K562 (cell line): Measurements from ENCODE around the gene TSTD1. TPM values are rescaled to one million over a fixed set of nuclear protein-coding genes. Genes with fewer than 3 reads are reported as not detected.
A peak's percentile ranks its signal among the peaks of the same experiment; 100 is the strongest.

Experiments
- ATF1 ChIP-seq, 2 experiments: fragments of 450-650 bp in 1 of 2; IDR thresholded peaks; 2 replicates each; pipeline ENCODE4 v1.6.1; 2016; ENCODE audit warnings: missing compliant biosample characterization in 1 of 2, missing genetic modification characterization in 1 of 2
- ELF2 ChIP-seq: fragments of 250-450 bp; sonication (Bioruptor Pico); IDR thresholded peaks from 2 replicates; pipeline ENCODE4 v1.5.0; 2021; ENCODE audit warnings: mild to moderate bottlenecking
- MTA2 ChIP-seq: fragments of 450-650 bp; IDR thresholded peaks from 2 replicates; pipeline ENCODE4 v1.6.1; 2016; ENCODE audit warnings: low read depth
- MYC ChIP-seq, 2 experiments: fragments of 250-450 bp in 1 of 2; sonication (Bioruptor Pico) in 1 of 2; IDR thresholded peaks; 2 replicates each; pipeline versions ENCODE4 v1.5.1 to v1.6.1; 2012 to 2021; ENCODE audit warnings: low read depth in 2 of 2, borderline replicate concordance in 1 of 2, improper control_type of control experiment in 1 of 2, low read length in 1 of 2, mild to moderate bottlenecking in 1 of 2, moderate library complexity in 1 of 2
- NFIC ChIP-seq: fragments of 450-650 bp; IDR thresholded peaks from 2 replicates; pipeline ENCODE4 v1.6.1; 2017; ENCODE audit warnings: mild to moderate bottlenecking, inconsistent platforms
- SMC3 ChIP-seq: conservative IDR thresholded peaks from 2 replicates; pipeline ENCODE4 v1.6.1; 2011; ENCODE audit warnings: low read depth, low read length, improper control_type of control experiment; ENCODE audit not compliant: insufficient read depth
- SNIP1 ChIP-seq: fragments of 450-650 bp; IDR thresholded peaks from 2 replicates; pipeline ENCODE4 v1.7.1; 2017; ENCODE audit warnings: low read depth, mild to moderate bottlenecking
- SREBF2 ChIP-seq: sonication (generic); formaldehyde crosslinking; IDR thresholded peaks from 2 replicates; pipeline ENCODE4 v1.4.0; 2020; ENCODE audit warnings: mild to moderate bottlenecking, missing genetic modification reagents
- SRSF7 ChIP-seq: fragments of 200-400 bp; formaldehyde crosslinking; optimal IDR thresholded peaks from 2 replicates; pipeline ENCODE3; 2017; ENCODE audit warnings: mild to moderate bottlenecking, low read depth, low read length
- TFAP4 ChIP-seq: sonication (generic); formaldehyde crosslinking; IDR thresholded peaks from 2 replicates; pipeline ENCODE4 v1.8.0; 2022; ENCODE audit warnings: missing genetic modification reagents, mild to moderate bottlenecking, moderate library complexity, borderline replicate concordance
- ZBTB40 ChIP-seq, 2 experiments: fragments of 450-650 bp in 1 of 2; sonication (generic) in 1 of 2; formaldehyde crosslinking in 1 of 2; IDR thresholded peaks; 2 replicates each; pipeline versions ENCODE4 v1.7.1 to v1.9.0; 2016 to 2022; ENCODE audit warnings: inconsistent platforms in 1 of 2, mild to moderate bottlenecking in 1 of 2, missing genetic modification reagents in 1 of 2
- ZBTB7A ChIP-seq: IDR thresholded peaks from 2 replicates; pipeline ENCODE4 v1.6.1; 2011; ENCODE audit warnings: low read depth, mild to moderate bottlenecking, low read length, moderate library complexity, borderline replicate concordance; ENCODE audit not compliant: control insufficient read depth
- ZNF778 ChIP-seq: fragments of 450-650 bp; formaldehyde crosslinking; IDR thresholded peaks from 2 replicates; pipeline ENCODE4 v1.4.0; 2020; ENCODE audit warnings: mild to moderate bottlenecking, moderate library complexity
- polyA plus RNA-seq, 8 experiments: library from polyadenylated mRNA; depleted of rRNA in 4 of 8; stranded (reverse) in 5 of 8; unstranded in 3 of 8; fragments of >200 nt; fragmentation: Nextera tagmentation in 2 of 8; fragmentation: Illumina TruSeq in 1 of 8; extraction: Ambion mirVana in 2 of 8; extraction: Trizol in 1 of 8; gene quantifications; 2 replicates each; pipeline versions ENCODE4 v1.2.1 to v1.2.3, GENCODE V29; 2011 to 2014; ENCODE audit warnings: inconsistent platforms in 1 of 8, missing spikeins in 1 of 8
- total RNA-seq, 7 experiments: library from RNA; depleted of rRNA in 6 of 7; stranded (reverse); fragments of >200 nt in 6 of 7; fragmentation: Illumina TruSeq in 2 of 7; extraction: Trizol in 2 of 7; gene quantifications; 2 replicates each; pipeline versions ENCODE4 v1.2.1 to v1.2.3, GENCODE V29; 2011 to 2021; ENCODE audit warnings: low replicate concordance in 1 of 7
- TF ChIP-seq, protein P1 (sequence below): fragments of 200-400 bp; formaldehyde crosslinking; IDR thresholded peaks from 2 replicates; pipeline ENCODE4 v1.6.1; 2017; ENCODE audit warnings: mild to moderate bottlenecking, low read depth, low read length, moderate library complexity

Gene TSTD1
- total and polyA plus RNA-seq, 9 of the 15 experiments (the other 6 are each of a cell fraction or from before 2014, with no cell fraction given): 0.23 to 0.53 TPM; not detected in 7

DNA sequence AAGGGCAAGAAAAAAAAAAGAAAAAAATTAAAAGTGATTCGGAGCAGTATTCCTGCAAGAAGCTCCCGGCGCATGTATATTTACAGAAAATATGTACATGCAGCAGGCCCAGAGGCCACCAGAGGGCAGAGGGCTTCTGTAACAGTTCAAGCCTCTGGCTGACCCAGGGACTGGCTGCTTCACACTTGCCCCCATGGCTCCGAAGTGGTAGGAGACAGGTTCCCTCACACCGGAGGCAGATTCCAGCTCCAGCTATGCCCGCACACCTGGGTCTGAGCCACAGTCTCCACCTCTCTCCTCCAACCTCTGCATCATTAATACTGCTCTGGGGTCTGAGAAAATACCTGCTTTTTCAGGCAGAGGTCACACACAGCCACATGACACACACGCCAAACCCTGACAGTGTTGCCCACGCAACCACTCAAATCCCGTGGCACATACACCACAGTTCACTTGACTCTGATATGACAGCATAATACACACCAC lies 33.2 kb upstream of the TSTD1 start (continued):
- TF ChIP-seq ATF1 (CRISPR knock-in tag; IDR thresholded peaks at IDR 0.05): no peak
- TF ChIP-seq ATF1 (tag; IDR thresholded peaks at IDR 0.05): no peak
- TF ChIP-seq NFIC: no peak
- TF ChIP-seq SREBF2 (CRISPR knock-in tag): no peak
- TF ChIP-seq TFAP4 (CRISPR knock-in tag): 0 out of 2 replicates have a peak, but pooled peaks have one; percentile 30
- TF ChIP-seq SMC3: peak; percentile 91
- TF ChIP-seq MYC (IDR thresholded peaks at IDR 0.05; ENCODE audit: low read depth, low read length): 0 out of 2 replicates have a peak, but pooled peaks have one; percentile 34
- no peak for TF ChIP-seq MYC (CRISPR knock-in tag; IDR thresholded peaks at IDR 0.05; ENCODE audit: borderline replicate concordance, low read depth)
- TF ChIP-seq ELF2 (CRISPR knock-in tag): no peak
- 0 out of 2 replicates have a peak, but pooled peaks have one; percentile 11 for TF ChIP-seq SNIP1
- TF ChIP-seq MTA2: no peak
- TF ChIP-seq, protein P1, sequence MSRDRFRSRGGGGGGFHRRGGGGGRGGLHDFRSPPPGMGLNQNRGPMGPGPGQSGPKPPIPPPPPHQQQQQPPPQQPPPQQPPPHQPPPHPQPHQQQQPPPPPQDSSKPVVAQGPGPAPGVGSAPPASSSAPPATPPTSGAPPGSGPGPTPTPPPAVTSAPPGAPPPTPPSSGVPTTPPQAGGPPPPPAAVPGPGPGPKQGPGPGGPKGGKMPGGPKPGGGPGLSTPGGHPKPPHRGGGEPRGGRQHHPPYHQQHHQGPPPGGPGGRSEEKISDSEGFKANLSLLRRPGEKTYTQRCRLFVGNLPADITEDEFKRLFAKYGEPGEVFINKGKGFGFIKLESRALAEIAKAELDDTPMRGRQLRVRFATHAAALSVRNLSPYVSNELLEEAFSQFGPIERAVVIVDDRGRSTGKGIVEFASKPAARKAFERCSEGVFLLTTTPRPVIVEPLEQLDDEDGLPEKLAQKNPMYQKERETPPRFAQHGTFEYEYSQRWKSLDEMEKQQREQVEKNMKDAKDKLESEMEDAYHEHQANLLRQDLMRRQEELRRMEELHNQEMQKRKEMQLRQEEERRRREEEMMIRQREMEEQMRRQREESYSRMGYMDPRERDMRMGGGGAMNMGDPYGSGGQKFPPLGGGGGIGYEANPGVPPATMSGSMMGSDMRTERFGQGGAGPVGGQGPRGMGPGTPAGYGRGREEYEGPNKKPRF: no peak
- no peak for TF ChIP-seq SRSF7
- TF ChIP-seq ZBTB7A: no peak
- TF ChIP-seq ZNF778 (CRISPR knock-in tag): no peak
- no peak for TF ChIP-seq ZBTB40 (IDR thresholded peaks at IDR 0.05)
- TF ChIP-seq ZBTB40 (CRISPR knock-in tag; IDR thresholded peaks at IDR 0.05): no peak
